PC-9 (cell line): ENCODE results near the gene SIGLEC6.

Experiments
- EZH2 ChIP-seq: fragments of 200-600 bp; sonication (generic); IDR thresholded peaks from 2 replicates; pipeline ENCODE4 v1.8.0; 2017; ENCODE audit warnings: antibody characterized with exemption, low read depth
- TF ChIP-seq, protein P1 (sequence below): fragments of 200-600 bp; sonication (generic); conservative IDR thresholded peaks from 2 replicates; pipeline ENCODE4 v1.6.1; 2017; ENCODE audit warnings: mixed run types, antibody characterized with exemption, mild to moderate bottlenecking, moderate library complexity

- TF ChIP-seq EZH2 = no peak
- TF ChIP-seq, protein P1, sequence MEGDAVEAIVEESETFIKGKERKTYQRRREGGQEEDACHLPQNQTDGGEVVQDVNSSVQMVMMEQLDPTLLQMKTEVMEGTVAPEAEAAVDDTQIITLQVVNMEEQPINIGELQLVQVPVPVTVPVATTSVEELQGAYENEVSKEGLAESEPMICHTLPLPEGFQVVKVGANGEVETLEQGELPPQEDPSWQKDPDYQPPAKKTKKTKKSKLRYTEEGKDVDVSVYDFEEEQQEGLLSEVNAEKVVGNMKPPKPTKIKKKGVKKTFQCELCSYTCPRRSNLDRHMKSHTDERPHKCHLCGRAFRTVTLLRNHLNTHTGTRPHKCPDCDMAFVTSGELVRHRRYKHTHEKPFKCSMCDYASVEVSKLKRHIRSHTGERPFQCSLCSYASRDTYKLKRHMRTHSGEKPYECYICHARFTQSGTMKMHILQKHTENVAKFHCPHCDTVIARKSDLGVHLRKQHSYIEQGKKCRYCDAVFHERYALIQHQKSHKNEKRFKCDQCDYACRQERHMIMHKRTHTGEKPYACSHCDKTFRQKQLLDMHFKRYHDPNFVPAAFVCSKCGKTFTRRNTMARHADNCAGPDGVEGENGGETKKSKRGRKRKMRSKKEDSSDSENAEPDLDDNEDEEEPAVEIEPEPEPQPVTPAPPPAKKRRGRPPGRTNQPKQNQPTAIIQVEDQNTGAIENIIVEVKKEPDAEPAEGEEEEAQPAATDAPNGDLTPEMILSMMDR = no peak
These were observed 16.1 kb upstream of the SIGLEC6 start for GRCh38 chr19:51547397-51548212.
